Dendritic cell treated with granulocyte-macrophage colony-stimulating factor and Interleukin-4, amounts not matched to agents 40 ng/mL and 50 ng/mL, for 4 days (primary cell): Measurements from ENCODE around the gene AFF1.
A peak's percentile ranks its signal among the peaks of the same experiment; 100 is the strongest.
"Not testable (repeated sequence)": the region's sequence is repeated elsewhere in the genome, so short reads cannot be mapped to it uniquely, and the experiment has no call there.

Experiments
- H3K27ac Mint-ChIP-seq: one replicate; pipeline ENCODE4 v1.8.0; 2022; ENCODE audit warnings: mild to moderate bottlenecking, mixed read lengths
- H3K27me3 Mint-ChIP-seq: one replicate; pipeline ENCODE4 v1.8.0; 2022; ENCODE audit warnings: mild to moderate bottlenecking, mixed read lengths
- H3K36me3 Mint-ChIP-seq: one replicate; pipeline ENCODE4 v1.8.0; 2022; ENCODE audit warnings: low read depth, mixed read lengths
- H3K4me1 Mint-ChIP-seq: one replicate; pipeline ENCODE4 v1.8.0; 2022; ENCODE audit warnings: low read depth, mixed read lengths
- H3K4me3 Mint-ChIP-seq: one replicate; pipeline ENCODE4 v1.8.0; 2022; ENCODE audit warnings: mild to moderate bottlenecking, moderate library complexity, mixed read lengths
- H3K9me3 Mint-ChIP-seq: one replicate; pipeline ENCODE4 v1.8.0; 2022; ENCODE audit warnings: mixed read lengths
- intact Hi-C: fragments of 100-400 bp; cut with micrococcal nuclease; formaldehyde crosslinking; loops from one replicate; pipeline ENCODE4 v1.15.0; 2022

Gene AFF1

GRCh38 chr4:87073199-87074120 is 138.6 kb downstream of the AFF1 start:
- Mint-ChIP-seq H3K9me3 (no peaks in the 10 kb centered on the region), H3K4me1 (peaks cover 76% of the 10 kb centered on the region), H3K4me3 (peak overlapping the region; percentile 71), H3K27ac (peak overlapping the region; percentile 87), H3K27me3 (no peaks in the 10 kb centered on the region), H3K36me3 (peaks cover 47% of the 10 kb centered on the region)
- intact Hi-C loops, result loop anchor here (10.0 kb wide), 1 partner anchor 59 kb away; no protein-coding TSS in a partner anchor

GRCh38 chr4:87074121-87074488 is 139.3 kb downstream of the AFF1 start:
- Mint-ChIP-seq H3K4me1 (peaks cover 72% of the 10 kb centered on the region), H3K9me3 (no peaks in the 10 kb centered on the region), H3K4me3 (peak overlapping the region; percentile 71), H3K27me3 (no peaks in the 10 kb centered on the region), H3K27ac (peak overlapping the region; percentile 87), H3K36me3 (peaks cover 43% of the 10 kb centered on the region)
- intact Hi-C loops, result loop anchor here (10.0 kb wide), 1 partner anchor 59 kb away; no protein-coding TSS in a partner anchor

- no peak overlapping the region for H3K4me3 Mint-ChIP-seq
- H3K9me3 Mint-ChIP-seq, result no peaks in the 10 kb centered on the region
- H3K27ac Mint-ChIP-seq, result no peak overlapping the region
- peaks cover 76% of the 10 kb centered on the region for H3K4me1 Mint-ChIP-seq
- H3K27me3 Mint-ChIP-seq, result no peaks in the 10 kb centered on the region
- intact Hi-C loops, result loop anchor here (10.0 kb wide), 1 partner anchor 61 kb away; no protein-coding TSS in a partner anchor
- peaks cover 28% of the 10 kb centered on the region for H3K36me3 Mint-ChIP-seq
These were observed 141.1 kb downstream of the AFF1 start for GRCh38 chr4:87075876-87076275.

GRCh38 chr4:87076690-87077358 is 142.0 kb downstream of the AFF1 start:
- H3K9me3 Mint-ChIP-seq, result no peaks in the 10 kb centered on the region
- no peak overlapping the region for H3K4me3 Mint-ChIP-seq
- H3K27ac Mint-ChIP-seq, result no peak overlapping the region
- intact Hi-C loops, result loop anchor here (10.0 kb wide), 1 partner anchor 62 kb away; no protein-coding TSS in a partner anchor
- peaks cover 75% of the 10 kb centered on the region for H3K4me1 Mint-ChIP-seq
- peaks cover 23% of the 10 kb centered on the region for H3K36me3 Mint-ChIP-seq
- no peaks in the 10 kb centered on the region for H3K27me3 Mint-ChIP-seq

- Mint-ChIP-seq H3K4me3 (no peak overlapping the region), H3K27ac (no peak overlapping the region), H3K36me3 (peaks cover 19% of the 10 kb centered on the region), H3K4me1 (peaks cover 65% of the 10 kb centered on the region), H3K27me3 (no peaks in the 10 kb centered on the region), H3K9me3 (no peaks in the 10 kb centered on the region)
- intact Hi-C loops, result loop anchor here (10.0 kb wide), 1 partner anchor 63 kb away; no protein-coding TSS in a partner anchor
These were observed 143.2 kb downstream of the AFF1 start for GRCh38 chr4:87077914-87078585.

GRCh38 chr4:87078987-87079486 is 144.2 kb downstream of the AFF1 start:
- Mint-ChIP-seq H3K27ac (no peak overlapping the region), H3K9me3 (no peaks in the 10 kb centered on the region), H3K4me3 (no peak overlapping the region), H3K27me3 (no peaks in the 10 kb centered on the region), H3K36me3 (peaks cover 24% of the 10 kb centered on the region), H3K4me1 (peaks cover 62% of the 10 kb centered on the region)
- intact Hi-C loops, result loop anchor here (10.0 kb wide), 1 partner anchor 64 kb away; no protein-coding TSS in a partner anchor

- Mint-ChIP-seq H3K9me3 (no peaks in the 10 kb centered on the region), H3K4me1 (peaks cover 63% of the 10 kb centered on the region), H3K27ac (no peak overlapping the region), H3K36me3 (peaks cover 33% of the 10 kb centered on the region), H3K4me3 (no peak overlapping the region), H3K27me3 (no peaks in the 10 kb centered on the region)
- intact Hi-C loops, result loop anchor here (10.0 kb wide), 1 partner anchor 65 kb away; no protein-coding TSS in a partner anchor
These were observed 145.2 kb downstream of the AFF1 start for GRCh38 chr4:87079967-87080366.

- Mint-ChIP-seq H3K36me3 (peaks cover 32% of the 10 kb centered on the region), H3K27me3 (no peaks in the 10 kb centered on the region), H3K27ac (no peak overlapping the region), H3K4me1 (peaks cover 59% of the 10 kb centered on the region), H3K9me3 (no peaks in the 10 kb centered on the region), H3K4me3 (no peak overlapping the region)
- intact Hi-C loops, result no loop called here
These were observed 145.7 kb downstream of the AFF1 start for GRCh38 chr4:87080462-87080861.

- H3K4me3 Mint-ChIP-seq, result no peak overlapping the region
- no peaks in the 10 kb centered on the region for H3K27me3 Mint-ChIP-seq
- intact Hi-C loops, result no loop called here
- peaks cover 41% of the 10 kb centered on the region for H3K36me3 Mint-ChIP-seq
- H3K27ac Mint-ChIP-seq, result no peak overlapping the region
- no peaks in the 10 kb centered on the region for H3K9me3 Mint-ChIP-seq
- H3K4me1 Mint-ChIP-seq, result peaks cover 51% of the 10 kb centered on the region
These were observed 147.0 kb downstream of the AFF1 start for GRCh38 chr4:87081826-87082225.

GRCh38 chr4:87085732-87086131 is 150.9 kb downstream of the AFF1 start:
- H3K4me3 Mint-ChIP-seq, intact Hi-C loops: not testable (repeated sequence)

GRCh38 chr4:87086143-87086805 is 151.5 kb downstream of the AFF1 start:
- Mint-ChIP-seq H3K4me3 (no peak overlapping the region), H3K27ac (peak overlapping the region; percentile 76), H3K9me3 (no peaks in the 10 kb centered on the region), H3K4me1 (peaks cover 41% of the 10 kb centered on the region), H3K27me3 (no peaks in the 10 kb centered on the region), H3K36me3 (peaks cover 70% of the 10 kb centered on the region)
- intact Hi-C loops, result no loop called here

More at GRCh38 chr4:87085732-87086131, 150.9 kb downstream of the AFF1 start:
- H3K4me1 Mint-ChIP-seq, result peaks cover 43% of the 10 kb centered on the region
- H3K27ac Mint-ChIP-seq, H3K9me3 Mint-ChIP-seq, H3K27me3 Mint-ChIP-seq: not testable (repeated sequence)
- H3K36me3 Mint-ChIP-seq, result peaks cover 65% of the 10 kb centered on the region

GRCh38 chr4:87087015-87087414 is 152.2 kb downstream of the AFF1 start:
- Mint-ChIP-seq H3K4me1 (peaks cover 41% of the 10 kb centered on the region), H3K27me3 (no peaks in the 10 kb centered on the region), H3K27ac (peak overlapping the region; percentile 76), H3K4me3 (no peak overlapping the region), H3K36me3 (peaks cover 76% of the 10 kb centered on the region), H3K9me3 (no peaks in the 10 kb centered on the region)
- intact Hi-C loops, result no loop called here

- H3K9me3 Mint-ChIP-seq, result no peaks in the 10 kb centered on the region
- H3K4me1 Mint-ChIP-seq, result peaks cover 43% of the 10 kb centered on the region
- H3K36me3 Mint-ChIP-seq, result peaks cover 80% of the 10 kb centered on the region
- H3K27me3 Mint-ChIP-seq, result no peaks in the 10 kb centered on the region
- intact Hi-C loops, result no loop called here
- peak overlapping the region; percentile 76 for H3K27ac Mint-ChIP-seq
- no peak overlapping the region for H3K4me3 Mint-ChIP-seq
These were observed 152.6 kb downstream of the AFF1 start for GRCh38 chr4:87087420-87087819.
